ENCODE results near the gene S100A9. TPM values are rescaled to one million over a fixed set of nuclear protein-coding genes. Genes with fewer than 3 reads are reported as not detected.

Gene S100A9
- total RNA-seq, 6 experiments from 2014 or later = not detected

- Mint-ChIP-seq H3K4me3 (no peak overlapping the region), H3K36me3 (ENCODE audit: low read depth) (no peaks in the 10 kb centered on the region), H3K27me3 (ENCODE audit: insufficient read depth) (peaks cover 17% of the 10 kb centered on the region; the same call in 1 of the 2 replicates), H3K9me3 (peaks cover 6% of the 10 kb centered on the region; the same call in 1 of the 2 replicates), H3K27ac (no peak overlapping the region), H3K4me1 (ENCODE audit: low read depth) (peaks cover 4% of the 10 kb centered on the region)
- TF ChIP-seq CTCF (IDR thresholded peaks at IDR 0.05) = no peak
- DNase-seq = no peak
Measured at GRCh38 chr1:153380711-153381110, 23.1 kb downstream of the S100A9 start.

- peaks cover 6% of the 10 kb centered on the region; the same call in 1 of the 2 replicates for H3K9me3 Mint-ChIP-seq
- H3K4me3 Mint-ChIP-seq = no peak overlapping the region
- TF ChIP-seq CTCF (IDR thresholded peaks at IDR 0.05) = no peak
- H3K27ac Mint-ChIP-seq = no peak overlapping the region
- DNase-seq = no peak
- peaks cover 16% of the 10 kb centered on the region for H3K27me3 Mint-ChIP-seq (ENCODE audit: insufficient read depth)
- no peaks in the 10 kb centered on the region for H3K36me3 Mint-ChIP-seq (ENCODE audit: low read depth)
- H3K4me1 Mint-ChIP-seq (ENCODE audit: low read depth) = no peaks in the 10 kb centered on the region
Measured at GRCh38 chr1:153384958-153385580, 27.4 kb downstream of the S100A9 start.

- H3K27me3 Mint-ChIP-seq (ENCODE audit: insufficient read depth) = peaks cover 17% of the 10 kb centered on the region
- no peak overlapping the region for H3K27ac Mint-ChIP-seq
- H3K36me3 Mint-ChIP-seq (ENCODE audit: low read depth) = no peaks in the 10 kb centered on the region
- no peak for DNase-seq
- H3K9me3 Mint-ChIP-seq = peaks cover 4% of the 10 kb centered on the region; the same call in 1 of the 2 replicates
- no peaks in the 10 kb centered on the region for H3K4me1 Mint-ChIP-seq (ENCODE audit: low read depth)
- H3K4me3 Mint-ChIP-seq = no peak overlapping the region
- no peak for TF ChIP-seq CTCF (IDR thresholded peaks at IDR 0.05)
Measured at GRCh38 chr1:153386500-153386901, 28.8 kb downstream of the S100A9 start.

- Mint-ChIP-seq H3K4me1 (ENCODE audit: low read depth) (no peaks in the 10 kb centered on the region), H3K9me3 (no peaks in the 10 kb centered on the region), H3K27me3 (ENCODE audit: insufficient read depth) (peaks cover 19% of the 10 kb centered on the region), H3K36me3 (ENCODE audit: low read depth) (no peaks in the 10 kb centered on the region), H3K4me3 (no peak overlapping the region), H3K27ac (no peak overlapping the region)
- no peak for TF ChIP-seq CTCF (IDR thresholded peaks at IDR 0.05)
- DNase-seq = no peak
Measured at GRCh38 chr1:153387001-153387400, 29.3 kb downstream of the S100A9 start.

GRCh38 chr1:153387785-153388184 lies 30.1 kb downstream of the S100A9 start:
- no peak for DNase-seq
- Mint-ChIP-seq H3K4me1 (ENCODE audit: low read depth) (no peaks in the 10 kb centered on the region), H3K27me3 (ENCODE audit: insufficient read depth) (peaks cover 19% of the 10 kb centered on the region), H3K27ac (no peak overlapping the region), H3K4me3 (no peak overlapping the region), H3K9me3 (no peaks in the 10 kb centered on the region), H3K36me3 (ENCODE audit: low read depth) (no peaks in the 10 kb centered on the region)
- TF ChIP-seq CTCF (IDR thresholded peaks at IDR 0.05) = no peak

Data from HFFc6 (cell line).